ENCODE measurements around the gene KDM3A.

The KDM3A gene

DNA sequence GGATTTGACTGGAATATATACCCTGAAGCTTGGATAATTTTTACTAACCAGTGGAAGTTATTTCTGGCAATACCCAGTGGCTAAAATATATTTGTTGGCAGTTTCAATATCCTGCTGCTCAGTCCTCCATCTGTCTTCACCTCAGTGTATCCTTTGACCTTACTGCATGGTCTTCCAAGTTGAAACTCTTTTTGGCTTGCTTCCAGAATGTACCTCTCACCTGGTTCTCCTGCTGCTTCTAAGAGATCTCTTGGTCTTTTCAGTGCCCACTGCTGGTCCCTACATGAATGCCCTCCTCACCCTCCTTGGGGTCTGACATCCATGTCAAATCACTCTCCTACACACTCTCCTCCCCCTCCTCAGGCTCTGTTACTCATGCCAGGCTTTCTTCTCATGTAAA, 4.8 kb upstream of the KDM3A start:
- DNase-seq = no peak

DNA sequence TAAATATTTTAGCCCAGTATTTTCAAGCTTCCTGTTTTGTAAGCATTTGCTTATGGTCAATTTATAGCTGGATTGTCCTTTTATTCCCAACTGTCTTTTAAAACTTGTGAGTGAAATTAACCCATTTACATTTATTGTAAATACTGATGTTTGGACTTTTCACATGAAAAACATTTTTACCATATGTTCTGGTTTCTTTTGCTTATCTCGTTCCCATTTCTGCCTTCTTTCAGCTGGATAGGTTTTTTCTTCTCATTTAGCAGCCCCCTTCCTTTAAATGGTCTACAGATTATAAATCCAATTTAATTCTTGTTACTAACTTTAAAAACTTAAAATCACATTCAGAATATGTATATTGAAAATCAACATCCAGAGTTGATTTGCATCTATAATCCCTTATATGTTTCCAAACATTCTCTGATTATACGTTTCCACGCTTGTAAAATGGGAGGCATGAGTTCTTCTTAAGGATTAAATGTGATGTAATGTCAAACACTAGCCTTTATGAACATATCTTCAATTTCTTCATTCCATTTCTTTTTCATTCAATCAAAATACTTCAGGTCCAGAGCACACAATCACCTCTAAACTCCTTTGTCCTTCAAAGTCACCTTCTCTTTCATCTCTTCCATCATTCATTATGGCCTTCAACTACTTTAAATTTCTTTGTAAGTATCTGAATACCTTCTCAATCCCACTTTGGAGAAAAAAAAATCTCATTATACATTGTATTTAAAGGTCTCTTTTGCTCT, 1.1 kb upstream of the KDM3A start:
- DNase-seq = no peak

DNA sequence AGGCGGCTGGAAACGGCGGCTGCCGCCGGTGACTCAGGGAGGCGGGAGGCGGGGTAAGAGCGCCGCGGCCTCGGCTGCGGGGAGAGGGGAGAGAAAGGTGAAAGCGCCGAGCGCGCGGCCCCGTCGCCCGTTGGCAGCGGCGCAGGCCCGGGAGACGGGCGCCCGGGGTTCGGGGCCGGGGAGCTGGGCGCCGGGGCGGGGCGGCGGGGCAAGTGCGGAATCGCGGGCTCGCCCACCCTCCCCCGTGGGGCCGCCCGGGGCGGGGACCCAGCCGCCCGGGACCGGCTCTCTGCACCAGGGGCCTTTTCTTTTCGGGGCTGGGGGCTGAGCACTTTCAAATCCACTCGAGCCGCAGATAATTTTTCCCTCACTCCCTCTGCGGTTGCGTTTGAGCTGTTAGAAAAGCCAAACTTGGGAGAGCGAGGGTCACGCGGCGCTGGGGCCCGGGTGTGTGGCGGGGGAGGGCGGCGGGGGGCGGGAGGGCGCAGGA, 266 bp downstream of the KDM3A start:
- DNase-seq = no peak

DNA sequence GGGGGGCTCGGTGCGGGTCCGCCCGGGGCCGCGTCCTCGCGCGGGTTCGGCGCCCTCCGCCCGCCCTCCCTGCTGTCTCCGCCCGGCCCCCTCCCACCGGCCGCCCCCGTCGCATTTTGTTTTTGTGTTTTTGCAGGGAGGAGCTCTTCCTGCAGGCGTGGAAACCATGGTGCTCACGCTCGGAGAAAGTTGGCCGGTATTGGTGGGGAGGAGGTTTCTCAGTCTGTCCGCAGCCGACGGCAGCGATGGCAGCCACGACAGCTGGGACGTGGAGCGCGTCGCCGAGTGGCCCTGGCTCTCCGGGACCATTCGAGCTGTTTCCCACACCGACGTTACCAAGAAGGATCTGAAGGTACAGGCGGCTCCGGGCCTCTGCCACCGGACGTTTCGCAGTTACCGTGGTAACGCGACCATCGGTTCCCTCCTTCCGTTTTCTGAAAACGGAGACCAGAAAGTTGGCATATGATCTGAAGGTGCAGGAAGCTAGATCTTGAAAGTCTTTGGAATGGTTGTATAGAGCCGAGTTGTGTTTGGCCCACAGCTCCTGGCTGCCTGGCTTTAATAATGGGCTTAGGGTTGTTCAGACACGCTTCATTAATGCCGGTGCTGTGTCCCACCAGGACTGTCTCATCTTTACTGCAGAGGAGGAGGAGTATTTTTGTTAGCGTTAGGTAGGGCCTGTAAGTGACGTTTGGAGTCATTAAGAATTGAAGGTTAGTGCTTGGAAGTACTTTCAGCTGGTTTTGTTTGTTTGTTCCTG, 891 bp downstream of the KDM3A start:
- no peak for DNase-seq

DNA sequence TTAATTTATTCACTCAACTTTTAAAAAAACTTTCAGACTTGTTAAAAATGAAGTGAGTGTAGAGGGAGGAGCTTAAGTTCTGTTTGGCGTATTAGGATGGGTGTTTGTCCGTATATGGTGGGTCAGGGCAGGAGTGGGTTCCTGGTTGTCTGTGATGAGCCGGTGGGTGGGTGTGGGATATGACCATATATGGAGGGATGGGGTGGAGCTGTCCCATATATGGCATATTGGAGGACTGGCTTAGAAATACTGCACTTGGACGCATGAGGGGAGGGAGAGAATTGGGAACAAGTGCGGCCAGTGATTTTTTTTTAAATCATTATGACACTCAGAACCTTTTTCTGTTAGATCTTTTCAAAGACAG, 1.5 kb downstream of the KDM3A start:
- peak; percentile 63 for DNase-seq

DNA sequence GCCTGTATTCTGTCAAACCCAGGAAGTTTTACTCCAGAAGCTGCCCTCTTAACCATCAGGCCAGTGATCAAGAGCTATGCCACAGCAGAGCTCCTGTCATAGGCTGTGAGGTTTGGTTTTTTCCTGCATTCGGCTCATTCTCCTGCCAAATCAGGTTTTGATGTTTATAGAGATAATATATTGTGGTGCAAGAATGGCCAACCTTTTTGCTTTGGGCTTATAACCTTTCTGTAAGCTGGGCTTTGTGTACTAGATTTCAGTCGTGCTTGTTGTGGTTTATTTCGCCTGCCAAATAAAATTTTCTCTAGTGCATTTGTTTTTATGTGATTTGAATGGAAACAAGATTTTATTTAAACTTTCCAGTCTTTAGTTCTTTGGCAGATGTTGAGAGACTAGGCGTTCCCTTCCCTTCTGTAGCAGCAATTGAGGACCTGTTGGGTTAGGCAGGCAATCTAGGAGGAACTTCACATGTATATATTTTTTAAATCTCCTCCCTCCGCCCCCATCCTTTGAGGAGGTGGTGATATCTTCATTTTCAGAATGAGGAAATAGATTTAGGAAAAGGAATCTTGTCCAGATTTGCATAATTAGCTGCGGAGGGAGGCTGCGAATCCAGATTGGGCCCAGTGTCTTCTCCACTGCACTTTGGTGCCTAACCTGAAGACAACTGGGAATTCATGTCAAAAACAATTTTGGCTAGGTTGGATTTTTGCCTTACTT, 2.6 kb downstream of the KDM3A start:
- no peak for DNase-seq

DNA sequence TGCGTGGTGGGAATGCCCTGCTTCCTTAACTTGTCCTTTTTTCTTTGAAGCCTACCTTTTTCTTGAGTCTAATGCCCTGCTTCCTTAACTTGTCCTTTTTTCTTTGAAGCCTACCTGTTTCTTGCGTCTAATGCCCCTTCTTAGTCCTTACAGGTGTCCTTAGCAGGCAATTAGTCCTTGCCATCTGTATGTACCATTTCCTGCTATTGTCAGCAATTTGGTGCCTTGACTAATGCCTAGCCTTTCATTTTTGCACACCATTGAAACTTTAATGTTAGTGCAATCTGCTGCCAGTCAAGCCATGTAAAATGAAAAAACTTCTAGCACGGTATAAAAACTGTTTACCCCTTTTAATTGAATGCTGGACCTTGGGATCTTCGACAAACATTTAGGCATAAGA, 4.3 kb downstream of the KDM3A start:
- DNase-seq = no peak

DNA sequence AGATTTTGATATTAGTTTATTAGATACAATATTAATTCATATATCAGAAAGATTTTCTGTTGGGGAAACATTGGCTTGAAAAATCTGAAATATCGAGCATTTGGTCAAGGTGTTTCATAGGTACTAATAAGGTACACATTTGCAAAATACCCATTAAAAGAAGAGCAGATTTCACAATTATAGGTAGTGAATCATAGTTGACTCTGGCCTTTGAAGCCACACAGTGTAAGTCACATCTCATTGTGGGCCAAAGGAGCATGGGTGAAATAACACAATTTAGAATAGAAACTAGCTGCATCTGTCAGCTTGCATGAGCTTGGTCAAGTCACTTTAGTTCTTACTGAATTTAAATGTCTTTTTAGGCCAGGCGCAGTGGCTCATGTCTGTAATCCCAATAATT, 4.9 kb downstream of the KDM3A start:
- no peak for DNase-seq

DNA sequence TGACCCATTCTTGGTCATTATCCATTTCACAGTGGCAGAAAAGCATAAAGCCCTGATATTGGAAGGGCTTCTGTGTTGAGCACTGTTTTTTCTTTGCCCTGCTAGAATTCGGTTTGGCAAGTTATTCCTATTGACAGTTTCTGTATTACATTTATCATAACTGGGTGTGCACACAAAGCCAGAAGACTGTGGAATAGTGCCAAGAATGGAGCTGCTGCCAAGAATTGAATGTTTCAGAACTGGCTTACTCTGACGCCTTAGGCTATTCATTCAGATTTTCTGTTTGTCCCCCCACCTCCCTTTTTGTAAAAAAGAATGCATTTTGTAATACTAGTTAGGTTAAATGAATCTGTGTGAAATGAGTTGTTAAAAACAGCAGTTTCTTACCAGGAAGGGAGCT, 12.7 kb downstream of the KDM3A start:
- peak; percentile 8 for DNase-seq

DNA sequence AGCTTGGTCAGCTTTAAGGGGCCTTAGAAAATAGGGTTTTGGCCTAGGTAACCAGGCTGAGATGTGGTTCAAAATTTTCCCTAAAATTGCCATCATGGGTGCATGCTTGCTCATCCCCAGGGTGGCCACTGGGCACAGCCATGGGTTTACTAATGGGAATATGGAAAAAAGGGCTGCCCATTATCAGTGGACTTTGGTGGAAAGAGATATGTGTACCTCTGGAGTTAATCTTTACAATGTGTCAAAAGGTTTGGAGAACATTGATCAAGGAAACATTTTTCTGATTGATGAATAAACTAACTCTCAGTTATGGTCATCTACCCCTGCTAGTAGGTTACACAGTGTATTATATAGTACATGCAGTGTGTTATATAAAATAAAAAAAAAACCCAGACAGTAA, 13.1 kb downstream of the KDM3A start:
- no peak for DNase-seq

DNA sequence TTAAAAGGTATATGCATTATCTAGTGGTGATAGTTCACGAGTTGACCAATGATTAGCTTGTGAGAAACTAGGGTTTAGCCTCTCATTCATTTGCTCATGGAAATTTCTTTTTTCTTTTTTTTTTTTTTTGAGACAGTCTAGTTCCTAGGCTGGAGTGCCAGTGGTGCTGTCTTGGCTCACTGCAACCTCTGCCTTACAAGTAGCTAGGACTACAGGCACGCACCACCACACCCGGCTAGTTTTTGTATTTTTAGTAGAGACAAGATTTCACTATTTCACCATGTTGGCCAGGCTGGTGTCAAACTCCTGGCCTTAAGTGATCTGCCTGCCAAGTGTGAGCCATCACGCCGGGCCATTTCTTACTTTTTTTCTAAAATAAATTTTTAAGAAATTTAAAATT, 14.0 kb downstream of the KDM3A start:
- no peak for DNase-seq

DNA sequence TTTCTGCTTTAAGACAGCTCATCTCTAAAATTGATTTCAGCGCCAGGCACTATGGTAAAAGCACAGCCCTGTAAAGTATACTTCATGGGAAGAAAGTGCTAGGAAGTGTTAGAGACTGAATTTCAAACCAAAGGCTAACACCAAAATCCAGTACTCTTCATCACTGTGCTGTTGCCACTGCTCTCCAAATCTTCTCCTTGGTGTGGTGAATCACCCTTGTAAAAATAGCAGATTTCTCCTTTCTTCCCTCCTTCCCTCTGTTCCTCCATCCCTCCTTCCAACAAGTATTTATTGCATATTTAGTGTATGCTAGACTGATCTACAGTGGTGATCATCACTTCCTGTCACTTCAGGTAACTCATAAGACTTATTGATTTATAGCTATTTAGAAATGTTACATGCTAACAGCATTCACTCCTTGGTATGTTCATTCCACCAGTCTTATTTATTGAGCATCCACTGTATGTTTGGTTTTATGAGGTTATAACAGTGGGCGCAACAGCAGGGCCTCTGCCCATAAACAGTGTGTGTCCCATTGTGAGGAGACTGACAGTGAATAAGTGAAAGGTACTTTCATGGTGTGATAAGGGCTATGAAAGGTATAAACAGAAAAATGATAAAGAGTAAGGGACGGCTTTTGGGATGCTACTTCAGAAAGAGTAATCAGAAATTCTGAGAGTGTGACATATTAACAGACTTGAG, 20.0 kb downstream of the KDM3A start:
- DNase-seq = no peak

DNA sequence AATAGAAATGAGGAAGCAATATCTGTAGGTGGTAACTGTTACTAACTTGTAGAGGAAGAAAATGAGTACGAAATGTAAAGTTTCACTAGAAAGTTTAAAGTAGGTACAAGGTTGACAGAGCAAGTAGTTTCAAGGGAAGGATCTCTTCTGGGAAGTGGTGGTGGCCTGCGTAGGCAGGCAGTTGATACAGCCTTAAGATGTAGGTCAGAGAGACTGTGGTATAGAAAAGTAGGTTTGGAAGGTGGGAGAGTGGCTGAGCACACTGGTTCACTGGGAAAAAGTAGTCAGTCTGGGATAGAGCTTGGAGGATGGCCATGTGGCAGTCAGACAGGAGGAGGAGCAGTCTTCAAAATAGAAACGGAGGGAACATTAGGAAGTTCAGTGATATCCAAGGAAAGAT, 23.5 kb downstream of the KDM3A start:
- no peak for DNase-seq

DNA sequence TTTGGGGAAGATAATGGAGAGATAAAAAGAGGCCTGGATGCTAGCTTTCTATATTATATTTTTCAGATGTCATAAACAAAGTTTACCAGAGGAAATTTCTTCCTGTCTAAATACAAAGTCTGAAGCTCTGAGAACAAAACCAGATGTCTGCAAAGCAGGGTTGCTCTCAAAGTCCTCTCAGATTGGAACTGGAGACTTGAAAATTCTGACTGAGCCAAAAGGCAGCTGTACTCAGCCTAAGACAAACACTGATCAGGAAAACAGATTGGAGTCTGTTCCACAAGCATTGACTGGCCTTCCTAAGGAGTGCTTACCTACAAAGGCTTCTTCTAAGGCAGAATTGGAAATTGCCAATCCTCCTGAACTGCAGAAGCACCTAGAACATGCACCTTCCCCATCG, 25.1 kb downstream of the KDM3A start:
- no peak for DNase-seq

DNA sequence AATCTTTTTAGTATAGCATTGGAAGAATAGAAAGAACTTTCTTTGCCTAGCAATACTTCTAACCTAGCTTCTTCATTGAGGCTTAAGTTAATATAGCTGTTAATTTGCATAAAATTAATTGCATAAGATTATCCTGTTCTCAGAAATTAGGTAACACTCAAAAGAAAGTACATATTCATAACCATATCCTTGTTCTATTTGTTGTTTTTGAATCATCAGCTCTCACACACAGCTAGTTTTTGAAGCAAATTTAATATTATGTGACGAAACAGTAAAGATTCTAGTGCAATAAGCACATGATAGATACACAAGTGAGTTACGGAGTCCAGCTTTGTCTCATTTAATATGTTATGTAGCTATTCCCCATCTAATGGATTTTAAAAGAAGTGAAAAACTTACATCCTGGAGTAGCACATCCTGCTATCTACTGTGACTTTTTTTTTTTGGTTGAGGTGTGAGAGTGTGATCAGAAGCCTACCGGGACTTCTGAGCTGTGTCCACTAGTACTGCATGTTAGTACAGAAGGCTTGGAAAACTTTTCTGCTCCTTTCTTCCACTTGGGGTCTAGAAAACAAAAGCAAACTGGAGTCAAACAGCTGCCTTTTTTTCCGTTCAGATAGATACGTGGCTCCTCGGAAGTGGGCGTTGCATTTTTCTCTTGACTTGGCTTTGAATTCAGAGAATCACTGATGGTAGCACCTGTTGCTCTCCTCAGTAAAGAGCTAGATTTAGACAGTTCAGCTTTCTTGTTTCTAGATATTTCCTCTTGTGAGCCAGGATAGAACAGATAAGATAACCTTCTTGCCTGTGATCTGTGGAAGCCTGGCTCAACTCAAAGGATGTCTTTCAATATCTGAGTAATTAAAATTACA, 27.2 kb downstream of the KDM3A start:
- DNase-seq = no peak

DNA sequence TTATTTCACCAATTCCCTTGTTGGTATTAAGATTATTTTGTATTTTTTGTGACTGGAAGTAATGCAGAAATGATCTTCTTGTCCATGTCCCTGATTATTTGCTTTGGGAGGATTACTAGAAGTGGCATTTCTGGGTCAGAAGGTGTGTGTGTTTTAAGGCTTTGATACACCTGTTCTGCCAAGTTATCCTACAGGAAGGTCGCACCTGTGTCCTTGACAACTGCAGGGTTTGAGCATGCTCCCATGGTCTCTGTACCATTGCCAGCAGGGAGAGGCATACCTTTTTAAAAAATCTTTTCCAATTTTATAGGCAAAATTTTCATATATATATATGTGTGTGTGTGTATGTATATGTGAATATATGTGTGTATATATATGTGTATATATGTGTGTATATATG, 29.7 kb downstream of the KDM3A start:
- no peak for DNase-seq

DNA sequence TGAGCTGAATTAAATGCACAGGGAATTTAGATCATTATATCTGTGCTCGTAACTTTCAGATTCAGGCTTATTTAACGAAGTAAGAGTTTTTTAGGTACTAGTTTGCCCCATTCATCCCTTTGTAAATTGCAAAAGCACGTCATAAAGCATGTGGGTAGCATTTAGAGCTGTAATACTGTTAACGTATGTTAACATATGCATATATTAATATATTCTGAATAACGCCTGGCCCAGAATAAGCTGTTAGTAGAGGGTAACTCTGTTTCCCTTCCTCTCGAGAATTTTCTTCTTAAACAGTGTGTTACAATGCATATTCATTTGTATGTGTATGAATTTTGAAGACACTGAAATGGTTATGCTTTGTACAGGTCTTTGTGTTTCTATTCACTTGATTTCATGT, 30.5 kb downstream of the KDM3A start:
- DNase-seq = no peak

DNA sequence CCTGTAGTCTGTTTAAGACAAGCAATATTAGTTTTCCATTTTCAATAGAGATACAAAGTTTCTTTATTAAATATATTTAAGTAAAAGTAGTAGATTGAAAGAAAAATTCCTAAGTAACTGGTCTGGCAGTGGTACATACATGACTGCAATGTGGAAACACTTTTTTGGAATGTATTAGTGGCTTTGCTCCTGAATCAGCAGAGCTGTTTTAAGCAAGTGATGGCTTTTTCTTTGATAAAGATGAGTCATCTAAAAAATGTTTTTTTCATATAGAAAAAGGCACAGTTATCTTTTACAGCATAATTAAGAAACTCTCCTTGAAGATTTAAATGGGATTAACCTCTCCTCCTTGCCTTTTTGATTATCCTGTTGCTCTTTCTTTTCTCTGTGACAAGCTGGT, 34.9 kb downstream of the KDM3A start:
- no peak for DNase-seq

DNA sequence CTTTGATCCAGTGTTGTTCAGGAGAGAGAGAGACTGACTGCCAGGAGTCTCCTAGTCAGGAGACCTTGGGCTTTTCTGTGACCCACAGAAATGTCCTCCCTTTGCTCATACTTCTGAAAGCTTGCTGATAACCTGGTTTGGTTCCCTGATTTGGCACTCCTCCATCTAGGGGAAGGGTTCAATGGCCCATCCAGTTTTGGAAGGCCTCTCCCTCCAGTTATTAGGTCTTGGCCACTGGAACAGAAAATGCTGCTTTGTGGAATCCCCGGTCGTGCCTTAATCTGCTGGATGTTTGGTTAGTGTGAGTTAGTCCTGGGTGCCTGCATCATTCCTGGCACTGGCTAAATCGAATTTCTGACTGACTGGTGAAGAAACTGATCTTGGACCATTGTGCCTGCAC, 35.7 kb downstream of the KDM3A start:
- no peak for DNase-seq

DNA sequence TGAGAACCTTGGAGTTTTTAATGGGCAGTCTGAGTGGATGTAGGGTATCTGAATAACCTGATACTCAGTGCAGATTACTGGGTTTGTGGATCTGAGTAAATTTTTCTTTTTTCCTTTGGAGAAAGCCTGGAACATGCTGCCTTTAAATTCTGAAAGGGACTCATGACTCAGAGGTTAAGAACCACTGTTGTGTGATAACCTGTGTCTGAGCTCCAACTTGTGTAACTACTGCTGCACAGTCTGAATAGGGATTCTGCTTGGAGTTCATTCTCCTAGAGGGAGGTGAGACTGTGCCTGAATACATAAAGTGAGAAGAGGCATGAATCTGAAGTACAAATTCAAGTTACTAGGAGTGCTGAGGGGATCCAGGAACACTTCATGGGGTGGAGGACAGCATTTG, 36.2 kb downstream of the KDM3A start:
- DNase-seq = no peak

DNA sequence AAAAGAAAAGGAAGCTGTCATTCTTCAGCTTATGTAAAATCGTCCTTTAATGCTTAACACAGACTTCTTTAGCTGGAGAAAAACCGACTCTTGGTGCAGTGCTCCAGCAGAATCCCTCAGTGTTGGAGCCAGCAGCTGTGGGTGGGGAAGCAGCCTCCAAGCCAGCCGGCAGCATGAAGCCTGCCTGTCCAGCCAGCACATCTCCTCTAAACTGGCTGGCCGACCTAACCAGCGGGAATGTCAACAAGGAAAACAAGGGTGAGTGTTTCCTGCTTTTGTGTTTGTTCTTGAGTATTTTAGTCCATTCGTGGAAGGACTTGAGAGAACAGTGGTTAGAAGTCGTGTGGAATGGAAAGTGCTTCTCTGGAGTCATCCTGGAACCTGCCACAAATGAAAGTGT, 38.9 kb downstream of the KDM3A start:
- DNase-seq = no peak

DNA sequence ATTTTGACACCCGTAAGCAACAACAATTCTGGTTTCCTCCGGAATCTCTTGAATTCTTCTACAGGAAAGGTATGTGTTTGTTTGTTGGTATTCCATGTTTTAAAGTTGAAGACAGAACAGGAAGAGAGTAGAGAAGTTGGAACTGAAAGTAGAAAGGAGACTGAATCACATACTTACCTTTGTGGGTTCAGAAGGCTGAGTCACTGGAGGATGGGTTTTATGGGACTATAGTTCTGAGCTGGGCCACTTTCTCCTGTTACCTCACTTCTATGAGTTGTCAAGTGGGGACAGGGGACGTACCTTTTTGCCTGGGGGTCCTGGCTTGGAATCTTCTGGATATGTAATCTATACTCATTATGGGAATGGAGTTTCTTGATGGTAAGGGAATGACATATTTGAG, 40.9 kb downstream of the KDM3A start:
- DNase-seq = no peak
